ENCODE measurements around the gene MACROH2A2. TPM values are rescaled to one million over a fixed set of nuclear protein-coding genes. Genes with fewer than 3 reads are reported as not detected.

Gene MACROH2A2
- total RNA-seq, 4 donors from 2014 or later = 6.2 to 17.8 (median 15.4) TPM

GRCh38 chr10:70160798-70161197 lies 108.2 kb downstream of the MACROH2A2 start:
- no peak overlapping the region for H3K4me3 ChIP-seq
- no peaks in the 10 kb centered on the region for H3K27me3 ChIP-seq
- 64% methylated on average over 1 of the region's 1 CpG for WGBS
- no peaks in the 10 kb centered on the region for H3K9me3 ChIP-seq
- H3K27ac ChIP-seq (replicated peaks in 1 of 4) = no peak overlapping the region
- TF ChIP-seq EP300 (IDR thresholded peaks at IDR 0.05) (no peak), POLR2AphosphoS5 (IDR thresholded peaks at IDR 0.05) (no peak), POLR2A (IDR thresholded peaks at IDR 0.05; ENCODE audit: low read depth) (no peak)
- TF ChIP-seq, protein P1, sequence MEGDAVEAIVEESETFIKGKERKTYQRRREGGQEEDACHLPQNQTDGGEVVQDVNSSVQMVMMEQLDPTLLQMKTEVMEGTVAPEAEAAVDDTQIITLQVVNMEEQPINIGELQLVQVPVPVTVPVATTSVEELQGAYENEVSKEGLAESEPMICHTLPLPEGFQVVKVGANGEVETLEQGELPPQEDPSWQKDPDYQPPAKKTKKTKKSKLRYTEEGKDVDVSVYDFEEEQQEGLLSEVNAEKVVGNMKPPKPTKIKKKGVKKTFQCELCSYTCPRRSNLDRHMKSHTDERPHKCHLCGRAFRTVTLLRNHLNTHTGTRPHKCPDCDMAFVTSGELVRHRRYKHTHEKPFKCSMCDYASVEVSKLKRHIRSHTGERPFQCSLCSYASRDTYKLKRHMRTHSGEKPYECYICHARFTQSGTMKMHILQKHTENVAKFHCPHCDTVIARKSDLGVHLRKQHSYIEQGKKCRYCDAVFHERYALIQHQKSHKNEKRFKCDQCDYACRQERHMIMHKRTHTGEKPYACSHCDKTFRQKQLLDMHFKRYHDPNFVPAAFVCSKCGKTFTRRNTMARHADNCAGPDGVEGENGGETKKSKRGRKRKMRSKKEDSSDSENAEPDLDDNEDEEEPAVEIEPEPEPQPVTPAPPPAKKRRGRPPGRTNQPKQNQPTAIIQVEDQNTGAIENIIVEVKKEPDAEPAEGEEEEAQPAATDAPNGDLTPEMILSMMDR (IDR thresholded peaks at IDR 0.05) = no peak
- DNase-seq (ENCODE audit: extremely low spot score) = no peak
- H3K4me1 ChIP-seq = peaks cover 26 to 50% (median 44%) of the 10 kb centered on the region in 4 donors
- peaks cover 12 to 58% (median 32%) of the 10 kb centered on the region in 4 donors for H3K36me3 ChIP-seq
- intact Hi-C loops (cut with DNase I) = no loop called here

Other genes starting within 250 kb of the MACROH2A2 start
- 10 to 100 TPM; 13.3 to 21.8 (median 17.2) TPM for gene AIFM2, start 80.0 kb downstream of the MACROH2A2 start, total RNA-seq
- gene TYSND1, start 93.9 kb downstream of the MACROH2A2 start, total RNA-seq = 10 to 100 TPM in 2 of 4 donors, 1 to 10 TPM in 2; 6.0 to 12.2 (median 9.3) TPM
- gene SAR1A, start 117.7 kb downstream of the MACROH2A2 start, total RNA-seq = 10 to 100 TPM; 73.6 to 87.6 (median 80.5) TPM
- gene PPA1, start 180.6 kb downstream of the MACROH2A2 start, total RNA-seq = 100 to 1,000 TPM in 1 of 4 donors, 10 to 100 TPM in 3; 72.6 to 105 (median 82.2) TPM
- gene NPFFR1, start 231.2 kb downstream of the MACROH2A2 start, total RNA-seq = not detected

Data from esophagus muscularis mucosa (tissue), 4 donors.